ENCODE results near the gene IL36G.

The IL36G gene

DNA sequence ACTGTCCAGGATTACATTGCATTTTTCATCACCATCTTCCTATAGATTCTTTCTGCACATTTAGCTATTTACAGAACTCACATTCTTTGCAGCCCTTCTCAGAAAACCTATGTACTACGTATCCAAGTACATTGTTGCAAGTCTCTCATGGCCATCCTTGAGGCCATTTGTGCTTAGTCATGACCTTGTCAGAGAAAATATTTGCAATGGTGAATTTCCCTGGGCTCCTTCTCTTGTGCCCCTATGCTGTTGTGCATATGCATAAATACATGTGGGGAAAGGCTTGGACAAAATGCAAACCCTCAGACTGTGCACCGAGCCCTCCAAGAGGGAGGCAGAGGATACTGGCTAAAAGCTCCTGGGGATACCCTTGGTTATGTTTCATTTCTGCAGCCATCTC is 47.0 kb downstream of the IL36G start:
- no peak for DNase-seq

DNA sequence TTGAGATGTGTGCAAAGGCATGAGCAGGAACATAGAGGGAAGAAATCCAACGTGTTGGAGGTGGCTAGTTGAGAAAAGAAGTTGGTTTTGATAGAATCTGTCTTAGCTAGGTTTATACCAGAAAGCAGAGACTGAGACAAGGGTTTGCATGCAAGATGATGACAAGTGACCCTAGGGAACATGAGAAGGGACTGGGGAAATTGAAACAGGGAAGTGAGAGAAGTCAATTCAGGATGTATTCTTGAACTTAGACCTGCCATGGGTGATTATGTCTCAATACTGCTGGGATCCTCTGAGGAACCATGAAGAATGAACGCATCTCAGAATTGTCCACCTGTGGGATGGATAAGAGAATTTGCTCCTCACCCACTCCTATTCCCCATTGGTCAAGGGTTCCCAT is 47.9 kb downstream of the IL36G start:
- no peak for DNase-seq

DNA sequence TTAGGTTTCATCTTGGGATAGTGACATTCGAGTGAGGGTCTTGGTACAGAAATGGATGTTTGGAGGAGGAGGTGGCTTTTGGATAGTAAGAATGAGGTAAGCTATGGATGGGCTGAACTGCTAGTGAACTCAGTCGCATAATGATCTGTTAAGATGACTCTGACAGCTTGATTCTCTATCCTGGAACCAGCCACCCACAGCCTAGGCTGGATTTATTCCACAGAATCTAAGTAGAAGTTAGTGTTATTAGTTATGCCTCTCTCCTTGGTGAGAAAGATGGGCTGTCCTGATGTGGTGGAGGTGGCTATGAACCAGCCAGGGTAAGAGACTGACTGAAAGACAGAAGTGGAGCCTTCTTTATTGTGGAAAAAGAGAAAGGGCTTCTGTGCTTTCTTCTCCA is 49.9 kb downstream of the IL36G start:
- no peak for DNase-seq

DNA sequence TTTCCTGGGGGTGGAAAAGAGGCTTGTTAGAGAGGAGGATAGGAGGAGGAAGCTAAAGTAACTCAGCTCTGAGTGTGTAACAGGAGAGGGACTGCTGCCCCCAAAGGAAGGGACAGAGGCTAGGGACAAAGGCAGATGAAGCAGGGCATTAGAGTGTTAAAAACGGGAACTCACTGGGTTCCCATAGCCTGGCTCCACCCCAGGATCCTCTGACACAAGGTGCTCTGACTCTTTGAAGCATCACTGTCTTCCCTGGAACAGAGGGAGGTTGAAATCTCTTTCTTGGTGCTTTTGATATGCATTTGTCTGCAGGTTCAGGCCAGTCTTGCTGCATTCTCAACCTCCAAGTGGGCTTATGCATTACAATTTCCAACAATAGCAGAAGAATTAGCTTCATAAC is 50.3 kb downstream of the IL36G start:
- DNase-seq: no peak

DNA sequence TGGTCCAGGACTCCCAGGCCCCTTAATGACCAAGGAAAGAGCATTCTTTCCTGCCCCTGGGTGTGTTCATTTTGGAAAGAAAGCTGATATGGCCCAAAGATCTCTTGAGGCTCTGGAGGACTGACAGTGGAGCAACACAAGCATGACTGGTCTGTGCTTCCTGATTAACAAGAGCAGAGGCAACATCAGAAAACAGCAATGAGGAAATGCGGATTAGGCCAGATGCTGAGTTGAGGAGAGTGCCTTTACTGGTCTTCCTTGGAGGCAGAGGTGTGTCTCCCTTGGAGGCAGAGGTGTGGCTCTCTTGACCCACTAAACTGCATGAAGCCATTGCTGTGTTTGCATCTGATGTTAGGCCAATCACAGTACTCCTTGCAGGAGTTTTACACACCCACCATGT is 54.9 kb downstream of the IL36G start:
- no peak for DNase-seq

DNA sequence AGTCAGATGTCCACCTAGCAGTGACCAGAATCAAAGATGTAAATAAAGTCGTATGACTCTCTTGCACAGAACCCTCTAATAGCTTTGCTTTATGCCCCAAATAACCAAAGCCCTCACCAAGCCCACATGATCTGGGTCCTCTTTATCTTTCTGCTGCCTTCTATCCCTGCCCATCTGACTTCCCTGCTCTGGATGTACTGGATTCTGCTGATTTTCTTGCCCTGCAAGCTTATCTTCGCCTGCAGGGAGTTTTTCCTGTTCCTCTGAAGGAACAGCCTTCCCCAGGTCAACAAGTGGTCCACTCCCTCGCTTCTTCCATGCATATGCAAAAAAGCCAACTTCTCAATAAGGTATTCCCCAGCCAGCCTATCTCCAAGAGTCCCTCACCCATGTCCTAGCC is 56.2 kb downstream of the IL36G start:
- no peak for DNase-seq

Measured in fibroblast of skin of right biceps (primary cell).